Testis (tissue), 2 donors: ENCODE measurements around the gene CDH22.

Source experiments
- POLR2A ChIP-seq: fragments of 450-650 bp; IDR thresholded peaks from one replicate; pipeline ENCODE4 v1.6.1; 2017; ENCODE audit warnings: antibody characterized with exemption, mild to moderate bottlenecking, moderate library complexity
- TF ChIP-seq, protein P1 (sequence below), 3 experiments: fragments of 450-650 bp in 2 of 3; fragments of 200-600 bp in 1 of 3; sonication (generic) in 1 of 3; IDR thresholded peaks; one replicate each; pipeline ENCODE4 v1.5.1; 2016 to 2019; ENCODE audit warnings: antibody characterized with exemption in 3 of 3, mild to moderate bottlenecking in 2 of 3, moderate library complexity in 1 of 3

DNA sequence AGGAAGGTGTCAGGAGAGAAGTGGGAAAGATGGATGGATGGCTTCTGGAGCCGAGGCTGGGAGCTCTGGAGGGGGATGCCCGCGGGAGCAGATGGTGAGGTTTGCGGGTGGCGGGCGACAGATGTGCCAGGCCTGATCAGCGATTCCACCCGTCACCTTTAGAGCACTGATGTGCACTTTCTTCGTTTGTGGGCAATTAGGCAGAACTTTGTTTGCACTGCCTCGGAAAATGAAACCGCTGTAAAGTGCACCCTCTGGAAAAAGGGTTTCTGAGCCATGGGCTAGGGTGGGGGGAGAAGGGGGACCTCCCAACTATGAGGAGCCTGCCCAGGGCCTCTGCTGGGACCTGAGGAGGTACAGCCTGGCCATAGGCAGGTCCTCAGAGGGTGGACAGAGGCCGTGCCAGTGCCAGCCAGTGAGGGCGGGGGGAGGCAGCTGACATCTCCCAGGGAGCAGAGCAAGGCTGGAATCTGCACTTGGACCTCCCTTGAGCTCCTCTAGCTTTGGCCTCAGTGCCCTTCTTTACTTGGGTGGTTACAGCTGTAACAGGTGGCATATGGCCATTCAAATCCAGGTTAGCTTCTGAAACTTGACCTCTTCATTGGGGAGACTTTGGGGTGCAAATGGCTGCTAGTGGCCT, 131.4 kb downstream of the CDH22 start:
- TF ChIP-seq, protein P1, sequence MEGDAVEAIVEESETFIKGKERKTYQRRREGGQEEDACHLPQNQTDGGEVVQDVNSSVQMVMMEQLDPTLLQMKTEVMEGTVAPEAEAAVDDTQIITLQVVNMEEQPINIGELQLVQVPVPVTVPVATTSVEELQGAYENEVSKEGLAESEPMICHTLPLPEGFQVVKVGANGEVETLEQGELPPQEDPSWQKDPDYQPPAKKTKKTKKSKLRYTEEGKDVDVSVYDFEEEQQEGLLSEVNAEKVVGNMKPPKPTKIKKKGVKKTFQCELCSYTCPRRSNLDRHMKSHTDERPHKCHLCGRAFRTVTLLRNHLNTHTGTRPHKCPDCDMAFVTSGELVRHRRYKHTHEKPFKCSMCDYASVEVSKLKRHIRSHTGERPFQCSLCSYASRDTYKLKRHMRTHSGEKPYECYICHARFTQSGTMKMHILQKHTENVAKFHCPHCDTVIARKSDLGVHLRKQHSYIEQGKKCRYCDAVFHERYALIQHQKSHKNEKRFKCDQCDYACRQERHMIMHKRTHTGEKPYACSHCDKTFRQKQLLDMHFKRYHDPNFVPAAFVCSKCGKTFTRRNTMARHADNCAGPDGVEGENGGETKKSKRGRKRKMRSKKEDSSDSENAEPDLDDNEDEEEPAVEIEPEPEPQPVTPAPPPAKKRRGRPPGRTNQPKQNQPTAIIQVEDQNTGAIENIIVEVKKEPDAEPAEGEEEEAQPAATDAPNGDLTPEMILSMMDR (IDR thresholded peaks at IDR 0.05): no peak
- no peak for TF ChIP-seq POLR2A
